ENCODE data around the gene NEDD8.
A peak's percentile ranks its signal among the peaks of the same experiment; 100 is the strongest.
"Not testable (repeated sequence)": the region's sequence is repeated elsewhere in the genome, so short reads cannot be mapped to it uniquely, and the experiment has no call there.

NEDD8 gene

GRCh38 chr14:24233538-24233866, 1.3 kb upstream of the NEDD8 start:
- no peak for TF ChIP-seq CTCF (IDR thresholded peaks at IDR 0.05; ENCODE audit: low read depth, low read length, missing control alignments)
- no peak for DNase-seq (ENCODE audit: extremely low read depth, low read depth)
- H3K4me3 ChIP-seq (replicated peaks; ENCODE audit: low read depth, low read length), result peak overlapping the region; percentile 92

GRCh38 chr14:24232645-24233537, 724 bp upstream of the NEDD8 start, which contains the start of gene GMPR2:
Gene GMPR2, plus strand, starts transcription at chr14:24232929. Its CDS starts 325 bp downstream, at chr14:24233254.
- no peak for DNase-seq (ENCODE audit: extremely low read depth, low read depth)
- TF ChIP-seq CTCF (IDR thresholded peaks at IDR 0.05; ENCODE audit: low read depth, low read length, missing control alignments), result no peak
- peak within 1 kb of the TSS; percentile 92 for H3K4me3 ChIP-seq (replicated peaks; ENCODE audit: low read depth, low read length)

GRCh38 chr14:24231263-24232120, 675 bp downstream of the NEDD8 start:
- no peak for TF ChIP-seq CTCF (IDR thresholded peaks at IDR 0.05; ENCODE audit: low read depth, low read length, missing control alignments)
- DNase-seq (ENCODE audit: extremely low read depth, low read depth), result no peak

GRCh38 chr14:24228902-24229301, 3.3 kb downstream of the NEDD8 start:
- DNase-seq (ENCODE audit: extremely low read depth, low read depth), result no peak
- no peak overlapping the region for H3K4me3 ChIP-seq (replicated peaks; ENCODE audit: low read depth, low read length)
- TF ChIP-seq CTCF (IDR thresholded peaks at IDR 0.05; ENCODE audit: low read depth, low read length, missing control alignments), result no peak

More at GRCh38 chr14:24231263-24232120, 675 bp downstream of the NEDD8 start:
- H3K4me3 ChIP-seq (replicated peaks; ENCODE audit: low read depth, low read length), result peak overlapping the region; percentile 92

- no peak overlapping the region for H3K4me3 ChIP-seq (replicated peaks; ENCODE audit: low read depth, low read length)
- no peak for TF ChIP-seq CTCF (IDR thresholded peaks at IDR 0.05; ENCODE audit: low read depth, low read length, missing control alignments)
- no peak for DNase-seq (ENCODE audit: extremely low read depth, low read depth)
Observed at GRCh38 chr14:24226473-24226872, 5.7 kb downstream of the NEDD8 start.

- no peak for TF ChIP-seq CTCF (IDR thresholded peaks at IDR 0.05; ENCODE audit: low read depth, low read length, missing control alignments)
- H3K4me3 ChIP-seq (replicated peaks; ENCODE audit: low read depth, low read length), result no peak overlapping the region
- no peak for DNase-seq (ENCODE audit: extremely low read depth, low read depth)
Observed at GRCh38 chr14:24224618-24225071, 7.5 kb downstream of the NEDD8 start.

GRCh38 chr14:24222987-24223386, 9.2 kb downstream of the NEDD8 start:
- not testable (repeated sequence) for H3K4me3 ChIP-seq (replicated peaks; ENCODE audit: low read depth, low read length); DNase-seq (ENCODE audit: extremely low read depth, low read depth)
